GM12872 (cell line): ENCODE measurements around the gene VTA1.

ENCODE experiments used
- CTCF ChIP-seq: IDR thresholded peaks from 3 replicates; pipeline ENCODE4 v1.5.1; 2011; ENCODE audit warnings: low read depth, mild to moderate bottlenecking, low read length, moderate library complexity; ENCODE audit not compliant: insufficient read depth

Gene VTA1

GRCh38 chr6:142233945-142234682 lies 87.1 kb downstream of the VTA1 start:
- no peak for TF ChIP-seq CTCF

- no peak for TF ChIP-seq CTCF
Measured at GRCh38 chr6:142235272-142235671, 88.2 kb downstream of the VTA1 start.

GRCh38 chr6:142235791-142236190 lies 88.7 kb downstream of the VTA1 start:
- TF ChIP-seq CTCF, result no peak

GRCh38 chr6:142236691-142237090 lies 89.6 kb downstream of the VTA1 start:
- TF ChIP-seq CTCF, result no peak

- TF ChIP-seq CTCF, result no peak
Measured at GRCh38 chr6:142238881-142239280, 91.8 kb downstream of the VTA1 start.

- TF ChIP-seq CTCF, result no peak
Measured at GRCh38 chr6:142240179-142240578, 93.1 kb downstream of the VTA1 start.

GRCh38 chr6:142241061-142241460 lies 94.0 kb downstream of the VTA1 start:
- TF ChIP-seq CTCF, result no peak
